ENCODE measurements around the gene GINM1.

The GINM1 gene

GRCh38 chr6:149600508-149600907 is 34.3 kb downstream of the GINM1 start:
- DNase-seq: no peak

- DNase-seq: no peak
Observed at GRCh38 chr6:149608381-149608982, 42.3 kb downstream of the GINM1 start.

- DNase-seq: no peak
Observed at GRCh38 chr6:149614337-149614736, 48.2 kb downstream of the GINM1 start.

- DNase-seq: no peak
Observed at GRCh38 chr6:149615805-149616204, 49.6 kb downstream of the GINM1 start.

GRCh38 chr6:149627672-149628071 is 61.5 kb downstream of the GINM1 start:
- DNase-seq: no peak

GRCh38 chr6:149628875-149629510 is 62.8 kb downstream of the GINM1 start:
- DNase-seq: no peak

GRCh38 chr6:149634315-149634714 is 68.1 kb downstream of the GINM1 start:
- DNase-seq: no peak

- no peak for DNase-seq
Observed at GRCh38 chr6:149636124-149636523, 69.9 kb downstream of the GINM1 start.

All from retina (tissue), 1 donor.